ENCODE data around the gene PDYN. TPM values are rescaled to one million over a fixed set of nuclear protein-coding genes. Genes with fewer than 3 reads are reported as not detected.

Gene PDYN
- total and polyA plus RNA-seq, 2 donors = 0.33 to 1.3 TPM

DNA sequence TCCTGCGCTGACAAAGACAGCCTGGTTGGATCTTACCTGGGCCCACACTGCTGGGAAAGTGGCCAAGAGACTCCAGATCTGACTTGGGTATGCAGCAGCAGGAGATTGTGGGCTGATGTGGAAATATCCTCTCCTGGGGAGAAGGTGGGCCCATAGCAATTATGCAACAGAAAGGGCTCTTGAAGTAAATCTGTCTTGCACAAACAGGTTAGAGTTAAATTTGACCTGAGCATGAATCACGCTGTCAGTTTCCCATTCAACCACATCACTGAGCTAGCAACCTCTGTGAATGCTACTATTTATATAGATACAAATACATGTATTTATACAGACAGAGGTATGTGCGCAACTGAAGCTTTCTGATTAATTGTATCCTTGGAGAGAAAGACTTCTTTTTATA is 28.3 kb upstream of the PDYN start:
- H3K27me3 ChIP-seq (ENCODE audit: control insufficient read depth in 2 of 2, insufficient read depth in 1 of 2, low read length in 1 of 2) = no peaks in the 10 kb centered on the region
- no peaks in the 10 kb centered on the region for H3K36me3 ChIP-seq (ENCODE audit: control insufficient read depth in 2 of 2, insufficient read depth in 2 of 2, low read length in 1 of 2)
- no peak for DNase-seq (ENCODE audit: low read depth in 6 of 9, low spot score in 9 of 9)
- no peaks in the 10 kb centered on the region for H3K4me1 ChIP-seq (ENCODE audit: control insufficient read depth in 2 of 2, insufficient read depth in 2 of 2, low read length in 2 of 2)
- 85% methylated on average over 3 of the region's 3 CpGs for WGBS
- peaks cover 1 to 14% of the 10 kb centered on the region in 2 donors for H3K9me3 ChIP-seq (ENCODE audit: control insufficient read depth in 2 of 2, insufficient read depth in 1 of 2, low read length in 1 of 2)
- no peak overlapping the region for H3K27ac ChIP-seq (ENCODE audit: low read depth in 1 of 2, low read length in 1 of 2)
- H3K4me3 ChIP-seq (ENCODE audit: low read length in 2 of 2) = no peak overlapping the region

DNA sequence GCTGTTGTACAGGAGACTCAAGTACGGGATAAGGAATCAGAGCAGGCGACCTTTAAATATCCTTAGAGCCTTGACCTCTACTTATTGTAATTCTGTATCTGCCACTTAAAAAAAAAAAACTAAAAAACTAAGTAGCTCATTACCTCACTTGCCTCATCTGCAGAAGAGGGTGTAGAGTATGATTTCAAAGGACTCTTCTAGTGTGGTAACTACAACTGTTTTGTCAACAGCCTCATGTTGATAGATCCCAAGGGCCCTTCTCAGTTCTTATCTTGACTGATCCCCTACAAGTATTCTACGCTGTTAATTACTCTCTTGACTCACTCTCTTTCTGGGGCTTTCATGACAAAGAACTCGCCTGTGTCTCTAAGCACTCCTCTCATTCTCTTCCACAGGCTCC is 16.7 kb upstream of the PDYN start:
- Histone ChIP-seq H3K4me3 (ENCODE audit: low read length in 2 of 2) (no peak overlapping the region), H3K27ac (ENCODE audit: low read depth in 1 of 2, low read length in 1 of 2) (no peak overlapping the region), H3K4me1 (ENCODE audit: control insufficient read depth in 2 of 2, insufficient read depth in 2 of 2, low read length in 2 of 2) (no peaks in the 10 kb centered on the region), H3K27me3 (ENCODE audit: control insufficient read depth in 2 of 2, insufficient read depth in 1 of 2, low read length in 1 of 2) (no peaks in the 10 kb centered on the region), H3K36me3 (ENCODE audit: control insufficient read depth in 2 of 2, insufficient read depth in 2 of 2, low read length in 1 of 2) (no peaks in the 10 kb centered on the region), H3K9me3 (ENCODE audit: control insufficient read depth in 2 of 2, insufficient read depth in 1 of 2, low read length in 1 of 2) (no peaks in the 10 kb centered on the region)
- WGBS = 69% methylated on average over 4 of the region's 4 CpGs
- no peak for DNase-seq (ENCODE audit: low read depth in 6 of 9, low spot score in 9 of 9)

GRCh38 chr20:2006452-2007361 is 12.8 kb upstream of the PDYN start:
- no peaks in the 10 kb centered on the region for H3K27me3 ChIP-seq (ENCODE audit: control insufficient read depth in 2 of 2, insufficient read depth in 1 of 2, low read length in 1 of 2)
- no peak overlapping the region for H3K27ac ChIP-seq (ENCODE audit: low read depth in 1 of 2, low read length in 1 of 2)
- no peak overlapping the region for H3K4me3 ChIP-seq (ENCODE audit: low read length in 2 of 2)
- H3K9me3 ChIP-seq (ENCODE audit: control insufficient read depth in 2 of 2, insufficient read depth in 1 of 2, low read length in 1 of 2) = no peaks in the 10 kb centered on the region
- H3K4me1 ChIP-seq (ENCODE audit: control insufficient read depth in 2 of 2, insufficient read depth in 2 of 2, low read length in 2 of 2) = no peaks in the 10 kb centered on the region
- 32% methylated on average over 20 of the region's 20 CpGs for WGBS
- peak; percentile 6 to 49 (median 16) for DNase-seq (ENCODE audit: low read depth in 6 of 9, low spot score in 9 of 9)
- no peaks in the 10 kb centered on the region for H3K36me3 ChIP-seq (ENCODE audit: control insufficient read depth in 2 of 2, insufficient read depth in 2 of 2, low read length in 1 of 2)

DNA sequence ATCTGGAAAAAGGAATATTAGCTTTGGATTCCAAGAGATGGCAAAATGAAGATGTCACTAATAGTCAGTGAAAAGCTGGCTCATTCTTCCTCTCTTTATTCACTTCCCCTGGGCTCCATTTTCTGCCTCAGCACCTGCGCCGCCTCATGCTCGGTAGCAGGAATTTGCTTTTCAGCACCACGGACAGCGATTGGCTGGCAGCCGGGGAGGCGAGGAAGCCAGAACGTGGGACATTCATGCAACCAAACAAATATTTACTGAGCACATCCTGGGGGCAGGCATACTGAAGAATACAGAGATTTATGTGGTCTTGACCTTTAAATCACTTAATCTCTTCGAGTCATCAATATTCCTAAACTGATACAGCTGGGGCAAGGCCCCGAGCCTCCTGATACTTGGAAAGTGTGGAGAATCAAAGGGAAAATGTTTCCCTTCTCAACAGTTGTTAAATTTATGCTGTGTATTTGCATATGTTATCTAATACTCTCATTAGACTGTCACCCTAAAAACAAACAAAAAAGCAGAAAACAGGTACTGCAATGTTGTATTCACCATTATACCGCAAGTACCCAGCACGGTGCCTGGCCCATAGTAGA is 12.1 kb upstream of the PDYN start:
- Histone ChIP-seq H3K36me3 (ENCODE audit: control insufficient read depth in 2 of 2, insufficient read depth in 2 of 2, low read length in 1 of 2) (no peaks in the 10 kb centered on the region), H3K27ac (ENCODE audit: low read depth in 1 of 2, low read length in 1 of 2) (no peak overlapping the region), H3K4me3 (ENCODE audit: low read length in 2 of 2) (no peak overlapping the region), H3K4me1 (ENCODE audit: control insufficient read depth in 2 of 2, insufficient read depth in 2 of 2, low read length in 2 of 2) (no peaks in the 10 kb centered on the region), H3K27me3 (ENCODE audit: control insufficient read depth in 2 of 2, insufficient read depth in 1 of 2, low read length in 1 of 2) (no peaks in the 10 kb centered on the region), H3K9me3 (ENCODE audit: control insufficient read depth in 2 of 2, insufficient read depth in 1 of 2, low read length in 1 of 2) (no peaks in the 10 kb centered on the region)
- DNase-seq (ENCODE audit: low read depth in 6 of 9, low spot score in 9 of 9) = peak; percentile 27 to 79 (median 62)
- WGBS = 21% methylated on average over 12 of the region's 12 CpGs

GRCh38 chr20:2005359-2005758 is 11.5 kb upstream of the PDYN start:
- Histone ChIP-seq H3K4me3 (ENCODE audit: low read length in 2 of 2) (no peak overlapping the region), H3K27me3 (ENCODE audit: control insufficient read depth in 2 of 2, insufficient read depth in 1 of 2, low read length in 1 of 2) (no peaks in the 10 kb centered on the region)

GRCh38 chr20:2004171-2004570 is 10.3 kb upstream of the PDYN start:
- Histone ChIP-seq H3K27ac (ENCODE audit: low read depth in 1 of 2, low read length in 1 of 2) (no peak overlapping the region), H3K36me3 (ENCODE audit: control insufficient read depth in 2 of 2, insufficient read depth in 2 of 2, low read length in 1 of 2) (no peaks in the 10 kb centered on the region), H3K9me3 (ENCODE audit: control insufficient read depth in 2 of 2, insufficient read depth in 1 of 2, low read length in 1 of 2) (no peaks in the 10 kb centered on the region), H3K4me3 (ENCODE audit: low read length in 2 of 2) (no peak overlapping the region), H3K4me1 (ENCODE audit: control insufficient read depth in 2 of 2, insufficient read depth in 2 of 2, low read length in 2 of 2) (no peaks in the 10 kb centered on the region), H3K27me3 (ENCODE audit: control insufficient read depth in 2 of 2, insufficient read depth in 1 of 2, low read length in 1 of 2) (no peaks in the 10 kb centered on the region)
- 16% methylated on average over 1 of the region's 1 CpG for WGBS
- no peak for DNase-seq (ENCODE audit: low read depth in 6 of 9, low spot score in 9 of 9)

More at GRCh38 chr20:2005359-2005758, 11.5 kb upstream of the PDYN start:
- Histone ChIP-seq H3K9me3 (ENCODE audit: control insufficient read depth in 2 of 2, insufficient read depth in 1 of 2, low read length in 1 of 2) (no peaks in the 10 kb centered on the region), H3K4me1 (ENCODE audit: control insufficient read depth in 2 of 2, insufficient read depth in 2 of 2, low read length in 2 of 2) (no peaks in the 10 kb centered on the region), H3K36me3 (ENCODE audit: control insufficient read depth in 2 of 2, insufficient read depth in 2 of 2, low read length in 1 of 2) (no peaks in the 10 kb centered on the region), H3K27ac (ENCODE audit: low read depth in 1 of 2, low read length in 1 of 2) (no peak overlapping the region)
- no peak for DNase-seq (ENCODE audit: low read depth in 6 of 9, low spot score in 9 of 9)
- 98% methylated on average over 1 of the region's 1 CpG for WGBS

DNA sequence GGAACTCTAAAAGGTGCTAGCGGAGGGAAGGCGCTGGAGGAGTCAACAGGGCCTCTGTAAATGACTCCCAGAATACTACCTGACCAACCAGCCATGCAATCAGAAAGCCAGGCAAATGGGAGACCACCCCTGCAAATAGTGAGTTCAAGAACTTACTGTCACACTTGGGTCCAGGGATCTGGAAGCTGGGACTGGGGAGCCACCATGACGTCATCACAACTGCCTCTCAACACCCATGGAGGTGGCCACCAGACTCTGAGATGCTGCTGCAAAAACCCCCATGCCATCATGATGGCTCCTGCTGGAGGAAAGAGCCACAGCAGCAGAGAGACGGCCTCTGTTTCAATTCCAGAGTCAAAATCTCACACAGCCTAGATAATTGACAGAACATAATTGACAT is 8.5 kb upstream of the PDYN start:
- H3K9me3 ChIP-seq (ENCODE audit: control insufficient read depth in 2 of 2, insufficient read depth in 1 of 2, low read length in 1 of 2) = no peaks in the 10 kb centered on the region
- no peaks in the 10 kb centered on the region for H3K27me3 ChIP-seq (ENCODE audit: control insufficient read depth in 2 of 2, insufficient read depth in 1 of 2, low read length in 1 of 2)
- H3K4me1 ChIP-seq (ENCODE audit: control insufficient read depth in 2 of 2, insufficient read depth in 2 of 2, low read length in 2 of 2) = no peaks in the 10 kb centered on the region
- 89% methylated on average over 4 of the region's 4 CpGs for WGBS
- no peak for DNase-seq (ENCODE audit: low read depth in 6 of 9, low spot score in 9 of 9)
- no peak overlapping the region for H3K4me3 ChIP-seq (ENCODE audit: low read length in 2 of 2)
- no peaks in the 10 kb centered on the region for H3K36me3 ChIP-seq (ENCODE audit: control insufficient read depth in 2 of 2, insufficient read depth in 2 of 2, low read length in 1 of 2)
- no peak overlapping the region for H3K27ac ChIP-seq (ENCODE audit: low read depth in 1 of 2, low read length in 1 of 2)

DNA sequence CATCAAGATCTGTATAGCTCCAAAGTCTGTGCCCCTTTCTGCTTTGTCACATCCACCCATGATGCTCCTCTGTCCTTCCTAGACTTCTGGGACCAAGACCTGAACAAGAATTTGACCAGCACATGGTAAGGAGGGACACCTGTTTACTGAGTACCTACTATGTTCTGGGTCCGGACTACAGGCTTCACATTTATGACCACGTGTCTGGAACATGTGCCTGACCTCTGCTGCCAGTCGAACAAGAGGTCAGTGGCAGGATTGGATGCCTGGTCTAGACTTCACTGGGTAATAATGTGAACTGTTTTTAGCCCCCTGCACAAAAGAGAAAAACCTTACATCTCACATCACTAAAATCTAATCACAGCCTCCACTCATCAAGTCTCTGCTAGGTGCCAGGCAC is 7.3 kb upstream of the PDYN start:
- 83% methylated on average over 3 of the region's 3 CpGs for WGBS
- H3K27ac ChIP-seq (ENCODE audit: low read depth in 1 of 2, low read length in 1 of 2) = no peak overlapping the region
- H3K27me3 ChIP-seq (ENCODE audit: control insufficient read depth in 2 of 2, insufficient read depth in 1 of 2, low read length in 1 of 2) = no peaks in the 10 kb centered on the region
- DNase-seq (ENCODE audit: low read depth in 6 of 9, low spot score in 9 of 9) = no peak
- H3K36me3 ChIP-seq (ENCODE audit: control insufficient read depth in 2 of 2, insufficient read depth in 2 of 2, low read length in 1 of 2) = no peaks in the 10 kb centered on the region
- no peaks in the 10 kb centered on the region for H3K9me3 ChIP-seq (ENCODE audit: control insufficient read depth in 2 of 2, insufficient read depth in 1 of 2, low read length in 1 of 2)
- H3K4me1 ChIP-seq (ENCODE audit: control insufficient read depth in 2 of 2, insufficient read depth in 2 of 2, low read length in 2 of 2) = no peaks in the 10 kb centered on the region
- no peak overlapping the region for H3K4me3 ChIP-seq (ENCODE audit: low read length in 2 of 2)

GRCh38 chr20:2000285-2000684 is 6.4 kb upstream of the PDYN start:
- Histone ChIP-seq H3K27me3 (ENCODE audit: control insufficient read depth in 2 of 2, insufficient read depth in 1 of 2, low read length in 1 of 2) (no peaks in the 10 kb centered on the region), H3K4me3 (ENCODE audit: low read length in 2 of 2) (no peak overlapping the region), H3K36me3 (ENCODE audit: control insufficient read depth in 2 of 2, insufficient read depth in 2 of 2, low read length in 1 of 2) (no peaks in the 10 kb centered on the region), H3K9me3 (ENCODE audit: control insufficient read depth in 2 of 2, insufficient read depth in 1 of 2, low read length in 1 of 2) (no peaks in the 10 kb centered on the region), H3K4me1 (ENCODE audit: control insufficient read depth in 2 of 2, insufficient read depth in 2 of 2, low read length in 2 of 2) (no peaks in the 10 kb centered on the region), H3K27ac (ENCODE audit: low read depth in 1 of 2, low read length in 1 of 2) (no peak overlapping the region)
- WGBS = 89% methylated on average over 6 of the region's 6 CpGs
- DNase-seq (ENCODE audit: low read depth in 6 of 9, low spot score in 9 of 9) = no peak

Data from thymus (tissue), 11 donors.